Ecto neural progenitor cell (in vitro differentiated cells): ENCODE results near the gene IZUMO4.

Experiments
- DNase-seq: peaks from one replicate; pipeline ENCODE4 v3.0.0-alpha.2; 2018; ENCODE audit warnings: low spot score

The IZUMO4 gene

GRCh38 chr19:2148482-2149135 is 51.9 kb downstream of the IZUMO4 start:
- no peak for DNase-seq
